SIG-M5 treated with dmso at 0.1 percent for 504 hours (cell line): ENCODE data around the gene LIPJ.

Experiments used
- DNase-seq: peaks from one replicate; lab custom pipeline; 2025; ENCODE audit not compliant: unreplicated experiment; lab: John Stamatoyannopoulos, UW

Gene LIPJ

GRCh38 chr10:88594482-88594881, 7.9 kb downstream of the LIPJ start:
- no peak for DNase-seq

- peak; percentile 91 for DNase-seq
These were observed 11.5 kb downstream of the LIPJ start for GRCh38 chr10:88598055-88598454.

GRCh38 chr10:88608052-88608732, 21.6 kb downstream of the LIPJ start:
- DNase-seq = no peak

GRCh38 chr10:88608780-88609179, 22.2 kb downstream of the LIPJ start:
- no peak for DNase-seq

- DNase-seq = no peak
These were observed 29.9 kb downstream of the LIPJ start for GRCh38 chr10:88616250-88616977.

GRCh38 chr10:88617772-88618300, 31.3 kb downstream of the LIPJ start:
- no peak for DNase-seq

GRCh38 chr10:88618496-88618895, 31.9 kb downstream of the LIPJ start:
- no peak for DNase-seq

GRCh38 chr10:88620441-88620840, 33.9 kb downstream of the LIPJ start:
- DNase-seq = no peak

- DNase-seq = no peak
These were observed 37.3 kb downstream of the LIPJ start for GRCh38 chr10:88623835-88624234.

- no peak for DNase-seq
These were observed 38.3 kb downstream of the LIPJ start for GRCh38 chr10:88624840-88625239.

GRCh38 chr10:88640186-88640585, 53.6 kb downstream of the LIPJ start:
- no peak for DNase-seq

- no peak for DNase-seq
These were observed 55.6 kb downstream of the LIPJ start for GRCh38 chr10:88642209-88642608.

GRCh38 chr10:88642963-88643362, 56.4 kb downstream of the LIPJ start:
- DNase-seq = peak; percentile 57

- DNase-seq = no peak
These were observed 60.6 kb downstream of the LIPJ start for GRCh38 chr10:88647061-88647615.

- no peak for DNase-seq
These were observed 64.6 kb downstream of the LIPJ start for GRCh38 chr10:88651101-88651551.

- no peak for DNase-seq
These were observed 66.1 kb downstream of the LIPJ start for GRCh38 chr10:88652616-88653015.
